ENCODE data around the gene CFAP54. TPM values are rescaled to one million over a fixed set of nuclear protein-coding genes. Genes with fewer than 3 reads are reported as not detected.

The CFAP54 gene
- polyA plus RNA-seq, 1 donor from 2014 or later = 1.1 TPM

- Histone ChIP-seq H3K9ac (ENCODE audit: low read length) (no peak overlapping the region), H3K4me2 (ENCODE audit: low read length) (no peak overlapping the region), H3K4me3 (ENCODE audit: low read length) (no peak overlapping the region), H3K36me3 (ENCODE audit: insufficient read depth, low read length) (no peaks in the 10 kb centered on the region), H2AFZ (ENCODE audit: low read depth, low read length) (no peak overlapping the region), H3F3A (ENCODE audit: insufficient read depth, low read length, poor library complexity, severe bottlenecking) (no peaks in the 10 kb centered on the region), H3K9me3 (ENCODE audit: low read length) (no peaks in the 10 kb centered on the region), H4K20me1 (ENCODE audit: insufficient read depth) (no peaks in the 10 kb centered on the region), H3K9me2 (ENCODE audit: insufficient read depth, low read length) (no peaks in the 10 kb centered on the region), H3K79me2 (replicated peaks; ENCODE audit: insufficient read depth, low read length) (no peaks in the 10 kb centered on the region), H3K27me3 (ENCODE audit: insufficient read depth, low read depth, low read length) (no peaks in the 10 kb centered on the region), H3K27ac (ENCODE audit: low read length) (no peak overlapping the region)
- TF ChIP-seq TAF1 (IDR thresholded peaks at IDR 0.05; ENCODE audit: low read depth) (no peak), SMC3 (conservative IDR thresholded peaks at IDR 0.05; ENCODE audit: poor library complexity) (no peak), EZH2 (IDR thresholded peaks at IDR 0.05; ENCODE audit: borderline replicate concordance, insufficient read depth, low read length, poor library complexity, severe bottlenecking) (no peak), EP300 (conservative IDR thresholded peaks at IDR 0.05; ENCODE audit: poor library complexity, severe bottlenecking) (no peak), RAD21 (conservative IDR thresholded peaks at IDR 0.05) (no peak), MXI1 (conservative IDR thresholded peaks at IDR 0.05; ENCODE audit: poor library complexity, severe bottlenecking) (no peak), POLR2AphosphoS5 (IDR thresholded peaks at IDR 0.05) (no peak)
- TF ChIP-seq, protein P1, sequence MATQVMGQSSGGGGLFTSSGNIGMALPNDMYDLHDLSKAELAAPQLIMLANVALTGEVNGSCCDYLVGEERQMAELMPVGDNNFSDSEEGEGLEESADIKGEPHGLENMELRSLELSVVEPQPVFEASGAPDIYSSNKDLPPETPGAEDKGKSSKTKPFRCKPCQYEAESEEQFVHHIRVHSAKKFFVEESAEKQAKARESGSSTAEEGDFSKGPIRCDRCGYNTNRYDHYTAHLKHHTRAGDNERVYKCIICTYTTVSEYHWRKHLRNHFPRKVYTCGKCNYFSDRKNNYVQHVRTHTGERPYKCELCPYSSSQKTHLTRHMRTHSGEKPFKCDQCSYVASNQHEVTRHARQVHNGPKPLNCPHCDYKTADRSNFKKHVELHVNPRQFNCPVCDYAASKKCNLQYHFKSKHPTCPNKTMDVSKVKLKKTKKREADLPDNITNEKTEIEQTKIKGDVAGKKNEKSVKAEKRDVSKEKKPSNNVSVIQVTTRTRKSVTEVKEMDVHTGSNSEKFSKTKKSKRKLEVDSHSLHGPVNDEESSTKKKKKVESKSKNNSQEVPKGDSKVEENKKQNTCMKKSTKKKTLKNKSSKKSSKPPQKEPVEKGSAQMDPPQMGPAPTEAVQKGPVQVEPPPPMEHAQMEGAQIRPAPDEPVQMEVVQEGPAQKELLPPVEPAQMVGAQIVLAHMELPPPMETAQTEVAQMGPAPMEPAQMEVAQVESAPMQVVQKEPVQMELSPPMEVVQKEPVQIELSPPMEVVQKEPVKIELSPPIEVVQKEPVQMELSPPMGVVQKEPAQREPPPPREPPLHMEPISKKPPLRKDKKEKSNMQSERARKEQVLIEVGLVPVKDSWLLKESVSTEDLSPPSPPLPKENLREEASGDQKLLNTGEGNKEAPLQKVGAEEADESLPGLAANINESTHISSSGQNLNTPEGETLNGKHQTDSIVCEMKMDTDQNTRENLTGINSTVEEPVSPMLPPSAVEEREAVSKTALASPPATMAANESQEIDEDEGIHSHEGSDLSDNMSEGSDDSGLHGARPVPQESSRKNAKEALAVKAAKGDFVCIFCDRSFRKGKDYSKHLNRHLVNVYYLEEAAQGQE (IDR thresholded peaks at IDR 0.05; ENCODE audit: borderline replicate concordance) = no peak
- TF ChIP-seq, protein P2, sequence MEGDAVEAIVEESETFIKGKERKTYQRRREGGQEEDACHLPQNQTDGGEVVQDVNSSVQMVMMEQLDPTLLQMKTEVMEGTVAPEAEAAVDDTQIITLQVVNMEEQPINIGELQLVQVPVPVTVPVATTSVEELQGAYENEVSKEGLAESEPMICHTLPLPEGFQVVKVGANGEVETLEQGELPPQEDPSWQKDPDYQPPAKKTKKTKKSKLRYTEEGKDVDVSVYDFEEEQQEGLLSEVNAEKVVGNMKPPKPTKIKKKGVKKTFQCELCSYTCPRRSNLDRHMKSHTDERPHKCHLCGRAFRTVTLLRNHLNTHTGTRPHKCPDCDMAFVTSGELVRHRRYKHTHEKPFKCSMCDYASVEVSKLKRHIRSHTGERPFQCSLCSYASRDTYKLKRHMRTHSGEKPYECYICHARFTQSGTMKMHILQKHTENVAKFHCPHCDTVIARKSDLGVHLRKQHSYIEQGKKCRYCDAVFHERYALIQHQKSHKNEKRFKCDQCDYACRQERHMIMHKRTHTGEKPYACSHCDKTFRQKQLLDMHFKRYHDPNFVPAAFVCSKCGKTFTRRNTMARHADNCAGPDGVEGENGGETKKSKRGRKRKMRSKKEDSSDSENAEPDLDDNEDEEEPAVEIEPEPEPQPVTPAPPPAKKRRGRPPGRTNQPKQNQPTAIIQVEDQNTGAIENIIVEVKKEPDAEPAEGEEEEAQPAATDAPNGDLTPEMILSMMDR (IDR thresholded peaks at IDR 0.05; ENCODE audit: poor library complexity, severe bottlenecking) = no peak
Measured at GRCh38 chr12:96487634-96488033, 1.7 kb upstream of the CFAP54 start.

DNA sequence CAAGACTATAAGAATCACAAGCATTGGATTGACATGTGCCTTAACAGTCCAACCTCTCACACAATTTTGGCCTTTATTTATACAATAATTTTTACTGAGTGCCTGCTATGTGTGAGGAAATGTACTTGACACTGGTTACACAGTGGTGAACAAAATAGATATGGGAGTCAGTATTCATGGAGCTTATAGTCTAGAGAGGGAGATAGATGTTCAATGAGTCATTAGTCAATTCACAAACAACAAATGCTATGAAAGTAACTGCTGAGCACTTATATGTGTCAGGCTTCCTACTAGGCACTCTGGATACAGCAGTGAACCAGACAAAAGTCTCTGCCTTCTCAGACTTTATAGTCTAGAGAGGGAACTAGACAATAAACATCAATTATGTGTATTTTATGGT is 3.7 kb downstream of the CFAP54 start:
- H3K4me2 ChIP-seq (ENCODE audit: low read length) = no peak overlapping the region
- no peaks in the 10 kb centered on the region for H3K27me3 ChIP-seq (ENCODE audit: insufficient read depth, low read depth, low read length)

More for the DNA sequence above, 3.7 kb downstream of the CFAP54 start:
- Histone ChIP-seq H4K20me1 (ENCODE audit: insufficient read depth) (no peaks in the 10 kb centered on the region), H3K27ac (ENCODE audit: low read length) (no peak overlapping the region), H3K36me3 (ENCODE audit: insufficient read depth, low read length) (no peaks in the 10 kb centered on the region), H3K9ac (ENCODE audit: low read length) (no peak overlapping the region), H3K4me3 (ENCODE audit: low read length) (no peak overlapping the region), H2AFZ (ENCODE audit: low read depth, low read length) (no peak overlapping the region), H3K9me2 (ENCODE audit: insufficient read depth, low read length) (no peaks in the 10 kb centered on the region), H3F3A (ENCODE audit: insufficient read depth, low read length, poor library complexity, severe bottlenecking) (no peaks in the 10 kb centered on the region), H3K9me3 (ENCODE audit: low read length) (no peaks in the 10 kb centered on the region), H3K79me2 (replicated peaks; ENCODE audit: insufficient read depth, low read length) (no peaks in the 10 kb centered on the region)
- no peak for TF ChIP-seq SMC3 (conservative IDR thresholded peaks at IDR 0.05; ENCODE audit: poor library complexity)
- TF ChIP-seq, protein P1 (IDR thresholded peaks at IDR 0.05; ENCODE audit: borderline replicate concordance) = no peak
- no peak for TF ChIP-seq EP300 (conservative IDR thresholded peaks at IDR 0.05; ENCODE audit: poor library complexity, severe bottlenecking)
- no peak for TF ChIP-seq MXI1 (conservative IDR thresholded peaks at IDR 0.05; ENCODE audit: poor library complexity, severe bottlenecking)
- no peak for TF ChIP-seq EZH2 (IDR thresholded peaks at IDR 0.05; ENCODE audit: borderline replicate concordance, insufficient read depth, low read length, poor library complexity, severe bottlenecking)
- no peak for TF ChIP-seq POLR2AphosphoS5 (IDR thresholded peaks at IDR 0.05)
- TF ChIP-seq, protein P2 (IDR thresholded peaks at IDR 0.05; ENCODE audit: poor library complexity, severe bottlenecking) = no peak
- no peak for TF ChIP-seq TAF1 (IDR thresholded peaks at IDR 0.05; ENCODE audit: low read depth)
- TF ChIP-seq RAD21 (conservative IDR thresholded peaks at IDR 0.05) = no peak

All from neural cell (in vitro differentiated cells).